ENCODE measurements around the gene TEX53.

DNA sequence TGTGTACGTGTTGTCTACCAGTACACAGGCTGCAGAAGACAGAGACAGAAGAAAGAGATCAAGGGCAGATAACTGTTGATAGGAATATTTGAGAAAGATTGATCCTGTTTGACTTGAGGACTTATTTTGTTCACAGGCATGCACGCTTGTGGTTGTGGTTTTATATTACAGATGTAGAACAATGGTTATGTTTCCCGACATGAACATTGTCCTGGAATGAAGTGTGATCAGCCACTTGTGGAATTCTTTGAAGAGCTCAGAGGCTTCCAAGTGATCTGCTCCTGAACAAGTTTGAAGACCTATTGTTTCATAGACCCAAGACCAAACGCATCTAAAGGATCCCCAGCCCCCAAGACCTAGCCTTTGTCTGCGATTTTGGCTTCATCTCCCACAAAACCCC, 13.7 kb downstream of the TEX53 start:
- TF ChIP-seq, protein P1, sequence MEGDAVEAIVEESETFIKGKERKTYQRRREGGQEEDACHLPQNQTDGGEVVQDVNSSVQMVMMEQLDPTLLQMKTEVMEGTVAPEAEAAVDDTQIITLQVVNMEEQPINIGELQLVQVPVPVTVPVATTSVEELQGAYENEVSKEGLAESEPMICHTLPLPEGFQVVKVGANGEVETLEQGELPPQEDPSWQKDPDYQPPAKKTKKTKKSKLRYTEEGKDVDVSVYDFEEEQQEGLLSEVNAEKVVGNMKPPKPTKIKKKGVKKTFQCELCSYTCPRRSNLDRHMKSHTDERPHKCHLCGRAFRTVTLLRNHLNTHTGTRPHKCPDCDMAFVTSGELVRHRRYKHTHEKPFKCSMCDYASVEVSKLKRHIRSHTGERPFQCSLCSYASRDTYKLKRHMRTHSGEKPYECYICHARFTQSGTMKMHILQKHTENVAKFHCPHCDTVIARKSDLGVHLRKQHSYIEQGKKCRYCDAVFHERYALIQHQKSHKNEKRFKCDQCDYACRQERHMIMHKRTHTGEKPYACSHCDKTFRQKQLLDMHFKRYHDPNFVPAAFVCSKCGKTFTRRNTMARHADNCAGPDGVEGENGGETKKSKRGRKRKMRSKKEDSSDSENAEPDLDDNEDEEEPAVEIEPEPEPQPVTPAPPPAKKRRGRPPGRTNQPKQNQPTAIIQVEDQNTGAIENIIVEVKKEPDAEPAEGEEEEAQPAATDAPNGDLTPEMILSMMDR (IDR thresholded peaks at IDR 0.05; ENCODE audit: borderline replicate concordance, extremely low read depth, low read length, poor library complexity, severe bottlenecking) = no peak
- TF ChIP-seq EZH2 (IDR thresholded peaks at IDR 0.05; ENCODE audit: borderline replicate concordance, low read depth, low read length, severe bottlenecking) = no peak
